SK-N-SH (cell line): ENCODE measurements around the gene AIF1. TPM values are rescaled to one million over a fixed set of nuclear protein-coding genes. Genes with fewer than 3 reads are reported as not detected.

ENCODE experiments used
- CTCF ChIA-PET: fragments of 300-600, 350-600 bp; formaldehyde crosslinking; extraction: SDS; loops from one replicate; lab custom pipeline; 2021; lab: Yijun Ruan, JAX
- POLR2A ChIA-PET: fragments of 350-600 bp; sonication (Branson Sonifier 250); formaldehyde crosslinking; extraction: SDS; loops from one replicate; lab custom pipeline; 2020; ENCODE audit warnings: antibody characterized with exemption, inconsistent platforms; lab: Yijun Ruan, JAX
- DNase-seq: peaks from one replicate; pipeline ENCODE4 v3.0.0; 2012
- H2AFZ ChIP-seq: fragments of 200-600 bp; sonication (generic); 2 replicates; pipeline ENCODE4 v1.8.1; 2016; ENCODE audit warnings: antibody characterized with exemption, mild to moderate bottlenecking, low read depth
- H3F3A ChIP-seq: fragments of 200-600 bp; sonication (generic); replicated peaks from 2 replicates; pipeline ENCODE3; 2016; ENCODE audit warnings: antibody characterized with exemption, mild to moderate bottlenecking; ENCODE audit not compliant: insufficient read depth
- H3K27ac ChIP-seq, 2 experiments: fragments of 200-500 bp in 1 of 2; fragments of 200-600 bp in 1 of 2; sonication (Bioruptor generic) in 1 of 2; sonication (generic), shearing (Covaris generic) in 1 of 2; 2 replicates each; pipeline versions ENCODE4 v1.5.1 to v1.6.1; 2014 to 2016; ENCODE audit warnings: low read depth in 2 of 2, inconsistent platforms in 1 of 2, low read length in 1 of 2, mild to moderate bottlenecking in 1 of 2, mixed read lengths in 1 of 2
- H3K27me3 ChIP-seq: fragments of 200-600 bp; sonication (generic), shearing (Covaris generic); 2 replicates; pipeline ENCODE4 v1.6.1; 2016; ENCODE audit warnings: mixed run types; ENCODE audit not compliant: insufficient read depth
- H3K36me3 ChIP-seq, 2 experiments: fragments of 200-500 bp in 1 of 2; fragments of 200-600 bp in 1 of 2; sonication (Bioruptor generic) in 1 of 2; sonication (generic) in 1 of 2; replicated peaks in 1 of 2; 2 replicates each; pipeline versions ENCODE3 to v1.5.1; 2014 to 2016; ENCODE audit warnings: low read length in 1 of 2, mild to moderate bottlenecking in 1 of 2; ENCODE audit not compliant: insufficient read depth in 2 of 2, control insufficient read depth in 1 of 2
- H3K4me1 ChIP-seq, 2 experiments: fragments of 200-500 bp in 1 of 2; fragments of 200-600 bp in 1 of 2; sonication (Bioruptor generic) in 1 of 2; sonication (generic), shearing (Covaris generic) in 1 of 2; 2 replicates each; pipeline versions ENCODE4 v1.5.1 to v1.6.1; 2014 to 2016; ENCODE audit warnings: low read depth in 1 of 2, low read length in 1 of 2, mixed run types in 1 of 2; ENCODE audit not compliant: insufficient read depth in 2 of 2, control insufficient read depth in 1 of 2
- H3K4me2 ChIP-seq: fragments of 200-600 bp; sonication (generic), shearing (Covaris generic); 2 replicates; pipeline ENCODE4 v1.6.1; 2017; ENCODE audit warnings: mixed run types
- H3K4me3 ChIP-seq, 2 experiments: fragments of 200-500 bp in 1 of 2; fragments of 200-600 bp in 1 of 2; sonication (Bioruptor generic) in 1 of 2; sonication (generic), shearing (Covaris generic) in 1 of 2; 2 replicates each; pipeline versions ENCODE4 v1.5.1 to v1.8.1; 2014 to 2016; ENCODE audit warnings: low read depth in 2 of 2, inconsistent platforms in 1 of 2, low read length in 1 of 2, mild to moderate bottlenecking in 1 of 2, mixed read lengths in 1 of 2, moderate library complexity in 1 of 2
- H3K79me2 ChIP-seq: fragments of 200-600 bp; sonication (generic); 2 replicates; pipeline ENCODE4 v1.8.1; 2017; ENCODE audit warnings: mild to moderate bottlenecking; ENCODE audit not compliant: insufficient read depth
- H3K9ac ChIP-seq: fragments of 200-600 bp; sonication (generic); 2 replicates; pipeline ENCODE4 v1.6.1; 2017; ENCODE audit warnings: mixed run types
- H3K9me2 ChIP-seq: fragments of 200-600 bp; sonication (generic); 2 replicates; pipeline ENCODE4 v1.6.1; 2017; ENCODE audit warnings: mixed run types
- H3K9me3 ChIP-seq: fragments of 200-600 bp; sonication (generic); 2 replicates; pipeline ENCODE4 v1.6.1; 2017; ENCODE audit warnings: mixed run types, mild to moderate bottlenecking, moderate library complexity
- H4K20me1 ChIP-seq: fragments of 200-600 bp; sonication (generic); 2 replicates; pipeline ENCODE4 v1.6.1; 2017; ENCODE audit warnings: mild to moderate bottlenecking, mixed run types; ENCODE audit not compliant: insufficient read depth
- CHD2 ChIP-seq: fragments of 150-350 bp; IDR thresholded peaks from 2 replicates; pipeline ENCODE4 v1.6.1; 2018; ENCODE audit warnings: low read length; ENCODE audit not compliant: partially characterized antibody
- ELF1 ChIP-seq: IDR thresholded peaks from 2 replicates; pipeline ENCODE4 v1.4.0; 2012
- EZH2phosphoT487 ChIP-seq: fragments of 200-600 bp; sonication (generic); IDR thresholded peaks from 2 replicates; pipeline ENCODE4 v1.6.1; 2017; ENCODE audit warnings: low read depth, mixed run types, mild to moderate bottlenecking, antibody characterized with exemption, moderate library complexity, borderline replicate concordance
- FOXJ3 ChIP-seq: sonication (generic); formaldehyde crosslinking; IDR thresholded peaks from 2 replicates; pipeline ENCODE4 v1.5.1; 2020; ENCODE audit warnings: mild to moderate bottlenecking, missing genetic modification reagents
- GABPA ChIP-seq: IDR thresholded peaks from 2 replicates; pipeline ENCODE4 v1.4.0; 2012; ENCODE audit warnings: low read depth, mild to moderate bottlenecking
- GATA2 ChIP-seq: sonication (generic); formaldehyde crosslinking; IDR thresholded peaks from 2 replicates; pipeline ENCODE4 v1.5.0; 2020; ENCODE audit warnings: mild to moderate bottlenecking, missing genetic modification reagents
- NFIC ChIP-seq: IDR thresholded peaks from 2 replicates; pipeline ENCODE4 v1.4.0; 2012; ENCODE audit warnings: borderline replicate concordance
- NRF1 ChIP-seq: IDR thresholded peaks from 2 replicates; pipeline ENCODE4 v1.6.1; 2012; ENCODE audit warnings: low read depth, mild to moderate bottlenecking, low read length
- RAD21 ChIP-seq: IDR thresholded peaks from 2 replicates; pipeline ENCODE4 v1.6.1; 2012; ENCODE audit warnings: mild to moderate bottlenecking, low read length
- RCOR1 ChIP-seq: fragments of 150-350 bp; IDR thresholded peaks from 2 replicates; pipeline ENCODE4 v1.6.1; 2017; ENCODE audit warnings: antibody characterized with exemption, low read length
- SMC3 ChIP-seq: IDR thresholded peaks from 2 replicates; pipeline ENCODE4 v1.6.1; 2012; ENCODE audit warnings: low read depth, low read length, improper control_type of control experiment
- YY1 ChIP-seq: IDR thresholded peaks from 2 replicates; pipeline ENCODE4 v1.4.0; 2012; ENCODE audit warnings: low read depth, mild to moderate bottlenecking
- WGBS: methylation state at CpG from one replicate; pipeline ENCODE4 v1.1.6; 2017; ENCODE audit warnings: low lambda C conversion rate; 5-methylcytosine and 5-hydroxymethylcytosine counted together
- polyA plus RNA-seq, 3 experiments: library from polyadenylated mRNA; depleted of rRNA; stranded (reverse); fragments of >200 nt; gene quantifications; 2 replicates each; pipeline ENCODE4 v1.2.3, GENCODE V29; 2012
- TF ChIP-seq, protein P1 (sequence below): fragments of 200-600 bp; sonication (generic); IDR thresholded peaks from 2 replicates; pipeline ENCODE4 v1.6.1; 2017; ENCODE audit warnings: antibody characterized with exemption, mild to moderate bottlenecking, moderate library complexity
- TF ChIP-seq, protein P2 (sequence below): IDR thresholded peaks from 2 replicates; pipeline ENCODE4 v1.4.0; 2012; ENCODE audit warnings: low read depth, borderline replicate concordance
- TF ChIP-seq, protein P3 (sequence below): IDR thresholded peaks from 2 replicates; pipeline ENCODE4 v1.6.1; 2012; ENCODE audit warnings: mild to moderate bottlenecking, low read depth, low read length, moderate library complexity

Gene AIF1
- polyA plus RNA-seq, 1 of the 3 experiments (the other 2 are of a cell fraction), result not detected

DNA sequence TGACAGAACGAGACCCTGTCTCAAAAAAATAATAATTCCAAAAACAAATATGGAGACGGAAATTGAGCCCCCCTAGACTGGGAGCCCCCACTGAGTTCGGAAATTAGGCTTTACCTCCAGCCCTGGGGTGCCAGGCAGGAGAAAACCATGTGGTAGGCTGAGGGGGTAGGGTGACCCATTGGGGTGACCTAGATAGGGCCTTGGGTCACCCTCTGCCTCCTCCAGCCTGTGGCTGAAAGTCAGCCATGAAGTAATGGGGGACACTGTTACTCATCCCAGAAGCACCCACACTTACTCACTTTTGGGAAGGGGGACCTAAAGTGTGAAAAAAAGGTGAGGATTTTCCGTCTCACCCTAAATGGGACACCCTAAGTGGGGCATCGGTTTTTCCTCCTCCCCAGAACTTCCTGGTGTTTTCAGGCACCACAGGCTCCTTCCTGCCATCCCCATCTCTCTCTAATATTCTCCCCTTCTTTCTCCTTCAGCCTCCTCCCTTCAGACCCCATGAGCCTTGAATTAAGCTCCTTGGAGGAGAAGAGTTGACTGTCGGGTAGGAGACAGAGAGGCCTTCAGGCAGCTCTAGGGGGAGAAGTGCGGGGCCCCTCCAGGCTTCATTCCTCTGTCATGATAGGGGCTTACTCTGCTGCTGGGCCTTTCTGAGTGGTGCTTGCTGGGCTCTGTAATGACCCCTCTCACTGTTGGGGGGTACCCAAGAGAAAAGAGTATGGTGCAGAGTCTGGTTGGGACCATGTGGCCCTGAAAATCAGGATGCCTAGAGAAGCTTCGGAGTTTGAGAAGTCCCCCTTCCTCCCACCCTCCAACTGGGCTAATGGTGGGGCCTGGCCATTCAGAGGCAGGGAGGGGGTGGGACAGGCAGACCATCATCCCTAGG, 35.2 kb upstream of the AIF1 start:
- ChIA-PET CTCF (interaction anchor here (0.6 to 17.6 kb wide), 20 partner anchors 10 to 190 kb away, joined by 3 to 312 read pairs (median 6); partner anchors contain the start of genes ATP6V1G2, NCR3 and NFKBIL1), POLR2A (interaction anchor here (1.0 to 1.2 kb wide), 2 partner anchors 18 to 38 kb away, joined by 5 to 12 read pairs; partner anchors contain the start of gene DDX39B)
- Histone ChIP-seq H3K9me3 (no peaks in the 10 kb centered on the region), H3K9me2 (no peaks in the 10 kb centered on the region), H3K4me3 (no peak overlapping the region), H3K4me2 (no peak overlapping the region), H3K79me2 (no peaks in the 10 kb centered on the region), H4K20me1 (no peaks in the 10 kb centered on the region), H3K27me3 (no peaks in the 10 kb centered on the region), H3K36me3 (no peaks in the 10 kb centered on the region), H3F3A (no peaks in the 10 kb centered on the region), H3K4me1 (peaks cover 0 to 11% of the 10 kb centered on the region in 2 experiments; a peak in 1 of 4 replicates), H3K27ac (no peak overlapping the region), H3K9ac (no peak overlapping the region), H2AFZ (no peak overlapping the region)
- DNase-seq, result no peak
- no peak for TF ChIP-seq RCOR1
- no peak for TF ChIP-seq NFIC
- no peak for TF ChIP-seq EZH2phosphoT487
- no peak for TF ChIP-seq ELF1
- no peak for TF ChIP-seq GATA2 (CRISPR knock-in tag)
- TF ChIP-seq SMC3, result no peak
- TF ChIP-seq CHD2, result no peak
- no peak for TF ChIP-seq NRF1
- TF ChIP-seq, protein P1, sequence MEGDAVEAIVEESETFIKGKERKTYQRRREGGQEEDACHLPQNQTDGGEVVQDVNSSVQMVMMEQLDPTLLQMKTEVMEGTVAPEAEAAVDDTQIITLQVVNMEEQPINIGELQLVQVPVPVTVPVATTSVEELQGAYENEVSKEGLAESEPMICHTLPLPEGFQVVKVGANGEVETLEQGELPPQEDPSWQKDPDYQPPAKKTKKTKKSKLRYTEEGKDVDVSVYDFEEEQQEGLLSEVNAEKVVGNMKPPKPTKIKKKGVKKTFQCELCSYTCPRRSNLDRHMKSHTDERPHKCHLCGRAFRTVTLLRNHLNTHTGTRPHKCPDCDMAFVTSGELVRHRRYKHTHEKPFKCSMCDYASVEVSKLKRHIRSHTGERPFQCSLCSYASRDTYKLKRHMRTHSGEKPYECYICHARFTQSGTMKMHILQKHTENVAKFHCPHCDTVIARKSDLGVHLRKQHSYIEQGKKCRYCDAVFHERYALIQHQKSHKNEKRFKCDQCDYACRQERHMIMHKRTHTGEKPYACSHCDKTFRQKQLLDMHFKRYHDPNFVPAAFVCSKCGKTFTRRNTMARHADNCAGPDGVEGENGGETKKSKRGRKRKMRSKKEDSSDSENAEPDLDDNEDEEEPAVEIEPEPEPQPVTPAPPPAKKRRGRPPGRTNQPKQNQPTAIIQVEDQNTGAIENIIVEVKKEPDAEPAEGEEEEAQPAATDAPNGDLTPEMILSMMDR, result no peak
- no peak for TF ChIP-seq GABPA
- TF ChIP-seq FOXJ3 (CRISPR knock-in tag), result no peak
- no peak for TF ChIP-seq RAD21
- TF ChIP-seq, protein P2, sequence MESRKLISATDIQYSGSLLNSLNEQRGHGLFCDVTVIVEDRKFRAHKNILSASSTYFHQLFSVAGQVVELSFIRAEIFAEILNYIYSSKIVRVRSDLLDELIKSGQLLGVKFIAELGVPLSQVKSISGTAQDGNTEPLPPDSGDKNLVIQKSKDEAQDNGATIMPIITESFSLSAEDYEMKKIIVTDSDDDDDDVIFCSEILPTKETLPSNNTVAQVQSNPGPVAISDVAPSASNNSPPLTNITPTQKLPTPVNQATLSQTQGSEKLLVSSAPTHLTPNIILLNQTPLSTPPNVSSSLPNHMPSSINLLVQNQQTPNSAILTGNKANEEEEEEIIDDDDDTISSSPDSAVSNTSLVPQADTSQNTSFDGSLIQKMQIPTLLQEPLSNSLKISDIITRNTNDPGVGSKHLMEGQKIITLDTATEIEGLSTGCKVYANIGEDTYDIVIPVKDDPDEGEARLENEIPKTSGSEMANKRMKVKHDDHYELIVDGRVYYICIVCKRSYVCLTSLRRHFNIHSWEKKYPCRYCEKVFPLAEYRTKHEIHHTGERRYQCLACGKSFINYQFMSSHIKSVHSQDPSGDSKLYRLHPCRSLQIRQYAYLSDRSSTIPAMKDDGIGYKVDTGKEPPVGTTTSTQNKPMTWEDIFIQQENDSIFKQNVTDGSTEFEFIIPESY, result no peak
- TF ChIP-seq, protein P3, sequence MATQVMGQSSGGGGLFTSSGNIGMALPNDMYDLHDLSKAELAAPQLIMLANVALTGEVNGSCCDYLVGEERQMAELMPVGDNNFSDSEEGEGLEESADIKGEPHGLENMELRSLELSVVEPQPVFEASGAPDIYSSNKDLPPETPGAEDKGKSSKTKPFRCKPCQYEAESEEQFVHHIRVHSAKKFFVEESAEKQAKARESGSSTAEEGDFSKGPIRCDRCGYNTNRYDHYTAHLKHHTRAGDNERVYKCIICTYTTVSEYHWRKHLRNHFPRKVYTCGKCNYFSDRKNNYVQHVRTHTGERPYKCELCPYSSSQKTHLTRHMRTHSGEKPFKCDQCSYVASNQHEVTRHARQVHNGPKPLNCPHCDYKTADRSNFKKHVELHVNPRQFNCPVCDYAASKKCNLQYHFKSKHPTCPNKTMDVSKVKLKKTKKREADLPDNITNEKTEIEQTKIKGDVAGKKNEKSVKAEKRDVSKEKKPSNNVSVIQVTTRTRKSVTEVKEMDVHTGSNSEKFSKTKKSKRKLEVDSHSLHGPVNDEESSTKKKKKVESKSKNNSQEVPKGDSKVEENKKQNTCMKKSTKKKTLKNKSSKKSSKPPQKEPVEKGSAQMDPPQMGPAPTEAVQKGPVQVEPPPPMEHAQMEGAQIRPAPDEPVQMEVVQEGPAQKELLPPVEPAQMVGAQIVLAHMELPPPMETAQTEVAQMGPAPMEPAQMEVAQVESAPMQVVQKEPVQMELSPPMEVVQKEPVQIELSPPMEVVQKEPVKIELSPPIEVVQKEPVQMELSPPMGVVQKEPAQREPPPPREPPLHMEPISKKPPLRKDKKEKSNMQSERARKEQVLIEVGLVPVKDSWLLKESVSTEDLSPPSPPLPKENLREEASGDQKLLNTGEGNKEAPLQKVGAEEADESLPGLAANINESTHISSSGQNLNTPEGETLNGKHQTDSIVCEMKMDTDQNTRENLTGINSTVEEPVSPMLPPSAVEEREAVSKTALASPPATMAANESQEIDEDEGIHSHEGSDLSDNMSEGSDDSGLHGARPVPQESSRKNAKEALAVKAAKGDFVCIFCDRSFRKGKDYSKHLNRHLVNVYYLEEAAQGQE, result no peak
- no peak for TF ChIP-seq YY1
- WGBS, result 91% methylated on average over 8 of the region's 8 CpGs
